A673 (cell line): ENCODE data around the gene HSPG2. TPM values are rescaled to one million over a fixed set of nuclear protein-coding genes. Genes with fewer than 3 reads are reported as not detected.

Source experiments
- BruUV-seq: library from RNA; stranded (reverse); fragments of 400-500 nt; replicated peaks from 2 replicates; lab custom pipeline; 2021; lab: Mats Ljungman, UMichigan
- CTCF ChIA-PET: fragments of 300-600 bp; sonication (Branson Sonifier 250); formaldehyde crosslinking; loops from one replicate; lab custom pipeline; 2022; ENCODE audit warnings: antibody characterized with exemption; lab: Charles Lee
- POLR2A ChIA-PET: fragments of 300-600 bp; sonication (Branson Sonifier 250); formaldehyde crosslinking; loops from one replicate; lab custom pipeline; 2022; ENCODE audit warnings: antibody characterized with exemption; ENCODE audit not compliant: low non-redundant PET; lab: Charles Lee
- DNase-seq: peaks from one replicate; pipeline ENCODE4 v3.0.0-alpha.2; 2015; ENCODE audit warnings: low spot score
- H3K27ac ChIP-seq: fragments of 200-600 bp; sonication (generic); 2 replicates; pipeline ENCODE4 v1.5.1; 2016; ENCODE audit warnings: mixed run types, low read depth, mild to moderate bottlenecking, mixed read lengths, antibody characterized with exemption, low read length; ENCODE audit not compliant: poor library complexity, severe bottlenecking
- H3K27me3 ChIP-seq: fragments of 200-600 bp; sonication (generic); replicated peaks from 2 replicates; pipeline ENCODE4 v1.6.1; 2017; ENCODE audit warnings: mixed run types, low read depth, mild to moderate bottlenecking, mixed read lengths, antibody characterized with exemption, low read length; ENCODE audit not compliant: insufficient read depth, poor library complexity
- H3K36me3 ChIP-seq: fragments of 200-600 bp; sonication (generic); 2 replicates; pipeline ENCODE4 v1.6.1; 2016; ENCODE audit warnings: mixed run types, mild to moderate bottlenecking, mixed read lengths, antibody characterized with exemption, low read length; ENCODE audit not compliant: insufficient read depth, poor library complexity, severe bottlenecking
- H3K4me1 ChIP-seq: fragments of 200-600 bp; sonication (generic); 2 replicates; pipeline ENCODE4 v1.6.1; 2017; ENCODE audit warnings: mixed run types, mild to moderate bottlenecking, mixed read lengths, antibody characterized with exemption, low read length; ENCODE audit not compliant: insufficient read depth, poor library complexity, severe bottlenecking
- H3K4me3 ChIP-seq: fragments of 200-600 bp; sonication (generic); 2 replicates; pipeline ENCODE4 v1.5.1; 2016; ENCODE audit warnings: low read depth, mixed run types, mild to moderate bottlenecking, mixed read lengths, low read length; ENCODE audit not compliant: poor library complexity, severe bottlenecking
- H3K9me3 ChIP-seq: fragments of 200-600 bp; sonication (generic); 2 replicates; pipeline ENCODE4 v1.6.1; 2016; ENCODE audit warnings: mixed run types, low read depth, mild to moderate bottlenecking, mixed read lengths, antibody characterized with exemption, low read length; ENCODE audit not compliant: poor library complexity, severe bottlenecking
- CTCF ChIP-seq: fragments of 300-800, 200-600 bp; sonication (generic); conservative IDR thresholded peaks from 2 replicates; pipeline ENCODE4 v1.5.1; 2017; ENCODE audit warnings: low read depth, mild to moderate bottlenecking, antibody characterized with exemption, low read length, moderate library complexity, mixed read lengths
- EZH2 ChIP-seq: fragments of 200-600 bp; sonication (generic); IDR thresholded peaks from 2 replicates; pipeline ENCODE4 v1.6.1; 2017; ENCODE audit warnings: borderline replicate concordance, low read depth, mild to moderate bottlenecking, mixed read lengths, antibody characterized with exemption, low read length; ENCODE audit not compliant: poor library complexity, severe bottlenecking
- intact Hi-C: fragments of 100-400 bp; cut with micrococcal nuclease; formaldehyde crosslinking; loops from one replicate; pipeline ENCODE4 v1.10.0; 2022; ENCODE audit not compliant: unreplicated experiment
- total RNA-seq: library from RNA; stranded (reverse); gene quantifications from 2 replicates; pipeline ENCODE4 v1.2.3, GENCODE V29; 2021

Gene HSPG2
- total RNA-seq, 1 experiment from 2014 or later: 10.4 TPM

GRCh38 chr1:21913258-21913657, 23.9 kb downstream of the HSPG2 start:
- Histone ChIP-seq H3K4me3 (no peak overlapping the region), H3K9me3 (no peaks in the 10 kb centered on the region), H3K4me1 (no peaks in the 10 kb centered on the region), H3K36me3 (no peaks in the 10 kb centered on the region), H3K27ac (no peak overlapping the region), H3K27me3 (no peaks in the 10 kb centered on the region)
- ChIA-PET CTCF (no interaction called here), POLR2A (no interaction called here)
- no peak for DNase-seq
- intact Hi-C loops: no loop called here
- BruUV-seq: no TSS peak
- no peak for TF ChIP-seq EZH2
- TF ChIP-seq CTCF: no peak

GRCh38 chr1:21912038-21912758, 24.9 kb downstream of the HSPG2 start:
- POLR2A ChIA-PET: no interaction called here
- TF ChIP-seq EZH2 (no peak), CTCF (no peak)
- H3K4me3 ChIP-seq: no peak overlapping the region
- no TSS peak for BruUV-seq
- no peak for DNase-seq
- H3K9me3 ChIP-seq: no peaks in the 10 kb centered on the region
- CTCF ChIA-PET: no interaction called here
- H3K36me3 ChIP-seq: no peaks in the 10 kb centered on the region
- no peaks in the 10 kb centered on the region for H3K27me3 ChIP-seq
- H3K27ac ChIP-seq: no peak overlapping the region
- no peaks in the 10 kb centered on the region for H3K4me1 ChIP-seq
- intact Hi-C loops: no loop called here

GRCh38 chr1:21911205-21912001, 25.7 kb downstream of the HSPG2 start:
- TF ChIP-seq EZH2: no peak
- no peak for TF ChIP-seq CTCF
- H3K4me3 ChIP-seq: no peak overlapping the region
- H3K4me1 ChIP-seq: no peaks in the 10 kb centered on the region
- no TSS peak for BruUV-seq
- ChIA-PET CTCF (no interaction called here), POLR2A (no interaction called here)
- no peak overlapping the region for H3K27ac ChIP-seq
- no peaks in the 10 kb centered on the region for H3K27me3 ChIP-seq
- H3K9me3 ChIP-seq: no peaks in the 10 kb centered on the region
- intact Hi-C loops: no loop called here
- no peaks in the 10 kb centered on the region for H3K36me3 ChIP-seq
- DNase-seq: no peak
